GM12873 (cell line): ENCODE measurements around the gene EME1.

Experiments
- CTCF ChIP-seq: IDR thresholded peaks from 2 replicates; pipeline ENCODE4 v1.5.1; 2012; ENCODE audit warnings: low read depth, mild to moderate bottlenecking, moderate library complexity, low read length, control low read depth; ENCODE audit not compliant: insufficient read depth; ENCODE audit errors: missing control alignments

Gene EME1

GRCh38 chr17:50331085-50331791 lies 41.8 kb upstream of the EME1 start:
- no peak for TF ChIP-seq CTCF

- no peak for TF ChIP-seq CTCF
Observed at GRCh38 chr17:50332196-50332595, 40.8 kb upstream of the EME1 start.

GRCh38 chr17:50333291-50334057 lies 39.6 kb upstream of the EME1 start:
- TF ChIP-seq CTCF: peak; percentile 5

GRCh38 chr17:50337956-50338355 lies 35.1 kb upstream of the EME1 start:
- TF ChIP-seq CTCF: no peak

GRCh38 chr17:50338645-50339044 lies 34.4 kb upstream of the EME1 start:
- TF ChIP-seq CTCF: no peak

GRCh38 chr17:50339381-50339780 lies 33.6 kb upstream of the EME1 start:
- TF ChIP-seq CTCF: no peak

- TF ChIP-seq CTCF: no peak
Observed at GRCh38 chr17:50344731-50345365, 28.2 kb upstream of the EME1 start.
